ENCODE results near the gene LCE1F.

LCE1F gene

GRCh38 chr1:152776361-152776760 is 1.4 kb downstream of the LCE1F start:
- DNase-seq (ENCODE audit: low spot score), result no peak

DNA sequence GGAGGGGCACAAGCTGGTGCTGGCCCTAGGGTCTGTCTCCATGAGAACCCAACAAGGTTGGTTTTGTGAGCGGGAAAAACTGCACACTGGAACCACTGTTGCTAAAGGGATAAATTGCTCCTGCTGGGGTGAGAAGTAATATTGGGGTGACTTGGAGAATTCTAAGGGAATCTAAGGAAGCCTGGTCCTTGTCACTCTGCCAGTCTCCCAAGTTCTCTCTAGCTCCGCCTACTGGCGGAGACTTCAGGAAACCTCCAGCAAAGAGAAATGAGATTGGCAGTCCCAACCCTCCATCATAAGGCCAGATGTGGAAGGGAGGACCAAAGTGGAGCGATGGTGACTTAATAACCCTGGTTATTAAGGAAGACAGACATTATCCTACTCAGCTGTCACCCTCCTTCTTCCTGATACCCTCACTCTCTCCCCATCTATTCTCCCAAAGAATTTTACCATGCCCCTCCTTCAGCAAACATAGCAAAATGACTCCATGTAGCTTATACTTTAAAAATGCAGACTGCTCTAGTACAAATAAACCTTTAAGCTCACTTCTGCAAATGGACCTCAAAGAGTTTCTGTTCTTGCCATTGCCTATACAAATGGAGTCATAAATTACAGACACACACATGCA is 2.7 kb downstream of the LCE1F start:
- peak; percentile 8 for DNase-seq (ENCODE audit: low spot score)

DNA sequence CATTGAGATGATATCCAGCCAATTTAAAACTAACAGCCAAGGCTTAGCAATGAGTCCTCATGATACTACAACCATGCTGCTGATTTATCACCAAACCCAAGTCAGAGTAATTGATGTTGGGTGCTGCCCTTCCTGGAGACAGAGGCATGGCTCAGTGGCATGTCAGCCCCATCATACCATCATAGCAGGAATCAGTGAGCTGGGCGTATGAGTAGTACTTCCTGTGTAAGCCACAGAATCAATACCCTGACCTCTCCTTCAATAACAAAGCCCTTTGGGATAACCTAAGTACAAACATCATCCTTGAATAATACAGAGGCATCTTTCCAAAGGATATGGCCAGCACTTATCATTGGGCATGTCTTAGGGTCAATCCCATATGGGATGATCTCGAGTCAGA is 8.2 kb downstream of the LCE1F start:
- DNase-seq (ENCODE audit: low spot score), result no peak

DNA sequence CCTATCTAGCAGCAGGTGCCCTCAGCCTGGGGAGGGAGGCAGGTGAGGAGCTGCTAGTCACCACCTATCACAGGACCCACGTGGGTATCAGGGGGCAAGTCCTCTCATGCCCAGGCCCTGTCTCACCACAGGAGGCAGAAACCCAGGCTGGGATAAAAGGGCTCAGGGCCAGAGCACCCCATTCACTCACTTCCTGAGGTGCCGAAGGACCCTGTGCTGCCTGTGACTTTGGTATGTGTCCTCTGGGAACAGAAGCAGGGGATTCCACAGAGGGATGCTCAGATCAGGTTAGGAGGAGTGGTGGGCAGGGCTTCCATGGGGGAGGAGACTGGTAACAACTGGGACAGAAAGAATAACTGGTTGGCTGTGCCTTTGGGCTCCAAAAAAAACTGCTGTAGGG is 11.1 kb downstream of the LCE1F start, which contains the start of gene LCE1E:
LCE1E (plus strand) TSS at position 181 of the 400 bp plus-strand sequence. CDS start 1,043 bp downstream, outside the sequence.
- DNase-seq (ENCODE audit: low spot score), result no peak

- DNase-seq (ENCODE audit: low spot score), result no peak
Measured at GRCh38 chr1:152795686-152796085, 20.7 kb downstream of the LCE1F start.

DNA sequence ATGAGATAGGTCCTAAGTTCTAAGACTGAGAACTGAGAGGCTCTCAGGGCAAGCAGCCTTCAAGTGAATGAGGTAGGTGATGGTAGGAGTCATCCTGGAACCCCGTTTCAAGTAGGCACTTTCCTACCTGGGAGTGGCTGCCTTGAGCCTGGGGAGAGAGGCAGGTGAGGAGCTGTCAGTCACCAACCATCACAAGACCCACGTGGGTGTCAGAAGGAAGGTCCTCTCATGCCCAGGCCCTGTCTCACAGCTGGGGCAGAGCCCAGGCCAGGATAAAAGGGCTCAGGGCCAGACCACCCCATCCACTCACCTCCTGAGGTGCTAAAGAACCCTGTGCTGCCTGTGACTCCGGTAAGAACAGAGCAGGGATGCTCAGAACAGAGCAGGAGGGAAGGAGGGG is 21.5 kb downstream of the LCE1F start, which contains the start of gene LCE1D:
LCE1D (plus strand) TSS at position 301 of the 400 bp plus-strand sequence. CDS start 1,074 bp downstream, outside the sequence.
- DNase-seq (ENCODE audit: low spot score), result no peak

- DNase-seq (ENCODE audit: low spot score), result no peak
Measured at GRCh38 chr1:152801333-152801732, 26.4 kb downstream of the LCE1F start.

DNA sequence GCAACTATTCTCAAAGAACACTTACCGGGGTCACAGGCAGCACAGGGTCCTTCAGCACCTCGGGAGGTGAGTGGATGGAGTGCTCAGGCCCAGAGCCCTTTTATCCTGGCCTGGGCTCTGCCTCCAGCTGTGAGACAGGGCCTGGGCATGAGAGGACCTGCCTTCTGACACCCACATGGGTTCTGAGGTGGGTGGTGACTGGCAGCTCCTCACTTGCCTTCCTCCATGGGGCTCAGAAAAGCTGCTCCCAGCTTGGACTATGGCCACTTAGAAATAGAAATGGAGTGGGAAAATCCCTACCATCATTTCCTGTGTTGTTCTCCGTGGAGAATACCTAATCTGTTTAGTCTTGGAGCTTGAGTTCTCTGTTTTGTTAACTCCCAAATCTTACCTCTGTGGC is 31.6 kb downstream of the LCE1F start, which contains the start of gene LCE1C:
LCE1C (minus strand) TSS at position 76 of the 400 bp plus-strand sequence. CDS start 1,173 bp downstream, outside the sequence.
- DNase-seq (ENCODE audit: low spot score), result no peak

- no peak for DNase-seq (ENCODE audit: low spot score)
Measured at GRCh38 chr1:152811050-152811449, 36.1 kb downstream of the LCE1F start.

DNA sequence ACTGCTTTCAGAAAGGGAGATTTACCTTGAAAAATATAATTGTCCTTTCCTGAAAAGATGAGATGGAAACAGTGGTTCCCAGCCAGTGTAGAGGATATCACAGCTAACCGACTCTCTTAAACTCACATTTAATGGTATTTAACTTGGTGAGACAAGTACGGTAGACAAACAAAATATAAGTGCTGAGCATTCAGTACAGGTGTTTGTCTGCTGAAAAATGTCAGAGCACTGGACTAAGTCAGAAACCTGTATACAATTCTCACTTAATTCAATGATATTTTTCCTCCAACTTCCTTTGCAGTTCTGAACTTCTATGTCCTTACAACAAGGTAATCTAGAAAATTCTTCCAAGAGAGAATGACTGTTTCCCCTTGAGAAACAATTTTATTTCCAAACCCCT is 36.7 kb downstream of the LCE1F start, which contains the start of gene LCE1B:
LCE1B (plus strand) TSS at position 301 of the 400 bp plus-strand sequence. CDS start 476 bp downstream, outside the sequence.
- no peak for DNase-seq (ENCODE audit: low spot score)

- DNase-seq (ENCODE audit: low spot score), result no peak
Measured at GRCh38 chr1:152817309-152817708, 42.4 kb downstream of the LCE1F start.

GRCh38 chr1:152823294-152823693 is 48.4 kb downstream of the LCE1F start:
- DNase-seq (ENCODE audit: low spot score), result no peak

DNA sequence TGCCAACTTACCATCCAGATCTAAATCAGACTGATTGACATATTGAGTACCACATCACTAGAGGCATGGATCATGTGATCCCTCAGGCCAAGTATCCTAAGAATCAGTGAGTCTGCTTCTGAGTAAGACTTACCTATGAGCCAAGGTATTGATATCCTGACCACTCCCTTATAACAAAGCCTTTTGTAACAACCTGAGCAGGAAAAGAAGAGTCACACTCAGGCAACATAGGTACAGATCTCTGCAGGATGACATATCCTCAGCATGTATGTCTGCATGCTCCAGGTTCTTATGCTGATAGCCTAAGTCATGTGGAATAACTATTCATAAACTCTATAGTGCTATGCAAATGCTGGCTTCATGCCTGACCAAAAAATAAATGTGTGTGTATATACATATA is 50.0 kb downstream of the LCE1F start:
- no peak for DNase-seq (ENCODE audit: low spot score)

All from hematopoietic multipotent progenitor cell treated with erythropoietin and hydrocortisone succinate and interleukin-3 and kit ligand, for 15 days (in vitro differentiated cells).